ENCODE data around the gene SORD. TPM values are rescaled to one million over a fixed set of nuclear protein-coding genes. Genes with fewer than 3 reads are reported as not detected.
"Not testable (repeated sequence)": the region's sequence is repeated elsewhere in the genome, so short reads cannot be mapped to it uniquely, and the experiment has no call there.

SORD gene
- 3.6 and 11.9 TPM in 2 replicates for total RNA-seq

- peak; percentile 84 for DNase-seq
Observed at GRCh38 chr15:45022871-45023658, at the start of gene SORD. Gene SORD, plus strand, starts transcription at chr15:45023195. Its CDS starts 89 bp downstream, at chr15:45023284.

DNA sequence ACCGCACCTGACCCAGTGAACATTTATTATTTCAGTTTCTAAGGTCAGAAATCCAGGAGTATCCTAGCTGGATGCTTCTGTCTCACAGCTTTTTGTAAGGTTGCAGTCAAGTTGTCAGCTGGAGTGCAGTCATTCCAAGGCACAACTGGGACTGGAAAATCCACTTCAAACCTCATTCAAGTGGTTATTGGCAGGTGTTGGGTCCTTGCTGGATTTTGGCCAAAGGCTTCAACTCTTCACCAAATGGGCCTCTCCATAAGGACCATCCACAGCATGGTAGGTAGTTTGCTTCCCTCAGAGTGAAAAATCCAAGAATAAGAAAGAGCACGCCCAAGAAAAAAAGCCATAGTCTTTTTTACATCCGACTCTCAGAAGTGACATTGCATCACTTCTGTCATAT is 46.8 kb upstream of the SORD start:
- not testable (repeated sequence) for DNase-seq

GRCh38 chr15:44977781-44978180 is 45.2 kb upstream of the SORD start:
- DNase-seq = not testable (repeated sequence)

DNA sequence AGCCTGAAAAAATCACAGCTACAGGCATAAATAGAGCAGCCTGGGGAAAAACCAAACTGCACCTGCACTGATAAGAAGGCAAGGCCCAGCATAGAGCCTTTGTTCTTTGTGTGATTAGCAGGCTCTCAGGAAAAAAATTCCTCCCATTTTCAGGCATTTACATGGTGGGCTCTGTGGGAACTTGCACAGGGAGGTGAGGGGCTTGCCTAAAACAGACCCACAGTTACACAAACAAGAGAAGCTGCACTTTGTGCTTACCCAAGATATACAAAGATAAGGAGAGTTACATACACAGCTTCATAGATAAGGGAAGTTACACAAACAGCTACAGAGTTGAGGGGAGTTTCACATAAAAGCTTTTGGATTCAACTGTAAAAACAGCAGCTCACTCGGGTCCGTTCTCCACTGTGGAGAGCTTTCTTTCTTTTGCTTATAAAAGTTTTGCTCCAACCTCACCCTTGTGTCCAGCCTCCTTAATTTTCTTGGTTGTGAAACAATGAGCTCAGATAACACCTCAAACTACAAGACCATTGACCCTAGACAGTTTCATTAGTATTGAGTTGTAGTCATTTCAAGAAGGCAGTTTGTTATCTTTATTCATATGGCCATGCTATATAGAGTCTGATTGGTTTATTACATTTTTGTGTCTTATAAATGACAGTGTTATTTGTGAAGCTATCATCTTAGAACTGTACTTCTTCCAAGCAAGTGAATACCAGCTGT is 43.2 kb upstream of the SORD start:
- not testable (repeated sequence) for DNase-seq

GRCh38 chr15:44984144-44984543 is 38.9 kb upstream of the SORD start:
- not testable (repeated sequence) for DNase-seq

DNA sequence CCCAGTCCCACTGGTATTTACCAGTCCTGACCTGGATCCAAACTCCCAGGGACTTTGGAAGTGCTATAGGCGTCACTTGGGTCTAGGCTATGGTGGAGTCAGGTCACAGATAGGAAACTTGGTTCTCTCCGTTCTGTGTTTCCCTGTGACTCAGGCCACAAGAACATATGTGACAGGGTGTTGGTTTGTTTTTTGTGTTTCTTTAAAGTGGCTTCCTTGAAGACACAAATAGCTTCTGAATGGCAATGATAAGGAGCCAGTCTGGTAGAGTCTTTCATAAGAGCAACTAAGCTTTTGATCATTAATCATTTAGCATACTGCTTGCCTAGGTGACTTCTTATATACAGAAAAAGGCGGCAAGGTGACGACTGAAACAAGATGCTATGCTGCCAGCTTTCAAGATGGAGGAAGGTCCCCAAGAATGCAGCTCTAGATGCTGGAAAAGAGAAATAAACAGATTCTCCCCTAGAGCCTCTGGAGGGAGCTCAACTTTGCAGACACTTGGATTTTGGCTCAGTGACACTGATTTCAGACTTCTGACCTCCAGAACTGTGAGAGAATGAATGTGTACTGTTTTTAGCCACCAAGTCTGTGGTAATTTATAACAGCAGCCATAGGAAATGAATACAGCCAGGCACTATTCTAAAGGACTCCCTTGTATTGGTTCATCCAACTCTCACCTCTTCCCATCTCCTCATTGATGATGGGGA is 36.5 kb upstream of the SORD start:
- DNase-seq = not testable (repeated sequence)

DNA sequence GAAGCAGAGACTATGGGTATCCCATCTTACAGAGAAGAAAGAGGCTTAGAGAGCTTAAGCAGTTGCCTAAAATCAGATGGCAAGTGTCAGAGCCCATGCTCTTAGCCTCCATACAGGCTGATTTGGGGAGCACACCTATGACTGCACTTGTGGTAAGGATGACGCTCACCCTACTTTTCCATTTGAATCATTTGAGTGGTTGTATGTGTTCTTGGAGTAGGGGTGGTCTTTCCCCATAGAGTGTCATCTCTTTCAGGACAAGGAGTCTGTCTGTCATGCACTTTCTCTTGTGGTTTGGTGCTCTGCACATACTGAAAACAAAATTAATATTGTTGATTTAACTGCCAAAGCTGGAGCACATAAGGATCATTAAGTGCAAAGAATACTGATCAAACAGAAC is 35.3 kb upstream of the SORD start:
- not testable (repeated sequence) for DNase-seq

- not testable (repeated sequence) for DNase-seq
Observed at GRCh38 chr15:44988184-44988869, 34.7 kb upstream of the SORD start.

- DNase-seq = not testable (repeated sequence)
Observed at GRCh38 chr15:44988870-44989219, 34.1 kb upstream of the SORD start.

DNA sequence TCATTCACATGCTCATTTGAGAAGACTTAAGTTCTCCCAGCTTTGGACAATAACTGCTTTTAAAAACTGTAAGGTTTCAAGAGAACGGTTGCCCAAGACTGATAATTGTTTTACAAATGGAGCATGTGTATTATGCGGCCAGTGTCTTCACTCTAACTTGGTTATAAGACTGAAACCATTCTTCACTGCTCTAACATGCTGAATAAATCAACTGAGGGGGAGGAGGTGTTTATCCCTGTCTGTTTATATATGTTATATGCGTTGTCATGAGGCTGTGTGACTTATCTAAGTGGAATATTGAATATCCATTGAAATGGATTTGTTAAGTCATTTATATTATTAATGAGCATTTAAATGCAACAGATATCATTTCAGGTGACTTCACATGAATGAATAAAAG is 25.4 kb upstream of the SORD start:
- DNase-seq = not testable (repeated sequence)

GRCh38 chr15:44999105-44999504 is 23.9 kb upstream of the SORD start:
- DNase-seq = no peak

DNA sequence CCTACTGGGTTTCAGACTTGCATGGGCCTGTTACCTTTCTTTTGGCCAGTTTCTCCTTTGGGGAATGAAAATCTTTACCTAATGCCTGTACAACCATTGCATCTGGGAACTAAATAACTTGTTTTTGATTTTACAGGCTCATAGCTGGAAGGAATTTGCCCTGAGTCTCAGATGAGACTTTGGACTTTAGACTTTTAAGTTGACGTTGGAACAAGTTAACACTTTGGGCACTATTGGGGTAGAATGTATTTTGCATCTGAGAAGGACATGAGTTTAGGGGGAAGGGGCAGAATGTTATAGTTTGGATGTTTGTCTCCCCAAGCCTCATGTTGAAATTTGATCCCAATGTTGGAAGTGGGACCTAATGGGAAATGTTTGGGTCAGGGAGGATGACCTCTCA is 21.8 kb upstream of the SORD start:
- DNase-seq = not testable (repeated sequence)

DNA sequence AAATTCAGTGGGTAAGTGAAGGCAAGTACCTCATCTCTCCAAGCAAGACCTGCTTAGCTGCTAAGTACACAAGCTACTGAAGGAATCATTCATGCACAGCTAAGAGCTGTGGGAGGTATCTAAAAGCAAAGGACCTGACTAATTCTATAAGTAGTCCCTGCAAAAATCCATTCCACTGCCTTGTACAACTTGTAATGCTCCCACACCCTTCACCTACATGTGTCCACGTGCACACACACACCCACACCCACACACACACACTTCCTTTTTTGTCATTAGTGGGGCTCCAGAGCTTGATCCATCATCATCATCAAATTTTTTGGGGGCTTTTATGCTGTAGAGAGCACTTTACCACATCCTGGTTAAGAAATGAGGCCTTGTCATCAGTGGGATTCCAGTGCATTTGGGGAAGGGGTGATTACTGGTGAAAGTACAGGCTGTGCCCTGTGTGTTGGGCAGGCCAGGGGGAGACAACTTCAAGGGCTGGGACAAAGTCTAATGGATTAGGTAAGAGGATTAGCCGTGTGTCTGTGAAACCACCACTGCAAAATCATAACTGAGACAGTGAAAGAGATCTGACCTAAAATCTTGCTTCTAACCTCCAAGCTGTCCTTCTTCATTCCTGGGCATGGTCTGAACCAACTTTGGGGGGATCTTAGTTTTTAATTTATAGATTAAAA is 19.1 kb upstream of the SORD start:
- not testable (repeated sequence) for DNase-seq

GRCh38 chr15:45004590-45005175 is 18.3 kb upstream of the SORD start:
- not testable (repeated sequence) for DNase-seq

DNA sequence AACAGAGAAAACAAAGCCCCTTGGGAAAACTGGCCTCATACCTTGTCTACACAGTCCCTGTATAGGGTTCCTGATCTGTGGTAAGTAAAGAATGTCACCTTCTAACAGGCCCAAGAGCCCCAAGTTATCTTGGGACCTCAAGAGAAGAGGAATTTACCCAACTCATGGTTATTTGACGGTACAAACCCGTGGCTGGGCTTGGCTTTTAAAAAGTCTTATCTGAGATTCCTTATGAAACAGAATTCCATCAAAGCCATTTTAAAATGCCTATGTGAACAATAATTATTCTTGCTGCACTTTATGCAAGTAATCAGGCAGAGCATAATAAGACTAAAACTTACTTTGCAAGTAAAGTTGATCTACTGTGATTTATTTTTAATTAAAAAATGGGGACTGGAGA is 13.9 kb upstream of the SORD start:
- no peak for DNase-seq

GRCh38 chr15:45015114-45015513 is 7.9 kb upstream of the SORD start:
- DNase-seq = not testable (repeated sequence)

- not testable (repeated sequence) for DNase-seq
Observed at GRCh38 chr15:45020222-45020900, 2.6 kb upstream of the SORD start.

DNA sequence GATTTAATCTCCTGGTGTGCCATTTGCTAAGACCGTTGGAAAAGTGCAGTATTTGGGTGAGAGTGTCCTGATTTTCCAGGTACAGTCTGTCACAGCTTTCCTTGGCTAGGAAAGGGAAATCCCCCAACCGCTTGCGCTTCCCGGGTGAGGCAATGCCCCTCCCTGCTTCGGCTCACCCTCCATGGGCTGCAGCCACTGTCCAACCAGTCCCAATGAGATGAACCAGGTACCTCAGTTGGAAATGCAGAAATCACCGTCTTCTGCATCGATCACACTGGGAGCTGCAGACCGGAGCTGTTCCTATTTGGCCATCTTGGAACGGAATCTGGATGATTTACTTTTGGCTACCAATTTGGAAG is 2.1 kb upstream of the SORD start:
- DNase-seq = not testable (repeated sequence)

DNA sequence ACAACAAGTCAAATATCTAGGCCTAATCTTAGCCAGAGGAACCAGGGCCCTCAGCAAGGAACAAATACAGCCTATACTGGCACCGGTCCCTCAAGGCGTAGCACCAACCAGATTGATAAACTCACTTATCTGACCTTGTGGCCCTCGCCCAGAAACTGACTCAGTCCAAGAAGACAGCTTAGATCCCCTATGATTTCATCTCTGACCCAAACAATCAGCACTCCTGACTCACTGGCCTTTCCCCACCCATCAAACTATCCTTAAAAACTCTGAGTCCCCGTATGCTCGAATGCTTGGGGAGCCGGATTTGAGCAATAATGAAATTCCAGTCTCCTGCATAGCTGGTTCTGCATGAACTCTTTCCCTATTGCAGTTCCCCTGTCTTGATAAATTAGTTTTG is 1.6 kb upstream of the SORD start:
- no peak for DNase-seq

DNA sequence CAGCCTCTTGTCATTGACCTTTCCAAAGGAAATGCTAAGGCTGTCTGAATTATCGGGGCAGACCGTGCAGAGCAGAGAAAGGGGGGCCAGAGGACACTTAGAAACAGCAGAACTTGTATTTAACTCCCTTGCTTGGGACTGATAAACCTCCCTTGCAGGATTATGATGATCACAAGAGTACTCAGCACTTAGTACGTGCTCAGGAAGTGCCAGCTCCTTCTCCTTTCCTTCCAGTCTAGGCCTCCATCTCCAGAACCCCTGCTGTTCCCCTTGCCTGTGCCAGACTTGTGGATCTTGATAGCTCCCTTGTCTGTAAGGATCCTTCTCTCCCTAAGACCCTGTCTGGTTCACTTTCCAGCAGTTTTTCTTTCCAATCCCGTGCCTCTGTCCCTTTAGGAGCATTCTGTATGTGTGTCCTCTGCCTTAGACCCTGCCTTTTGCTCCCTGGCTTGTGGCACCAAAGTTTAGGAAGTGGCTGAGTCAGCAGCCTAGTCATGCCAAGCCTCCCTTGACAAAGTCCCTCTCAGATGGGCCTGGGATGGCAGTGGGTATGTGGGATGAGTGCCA is 747 bp downstream of the SORD start:
- DNase-seq = peak; percentile 10

DNA sequence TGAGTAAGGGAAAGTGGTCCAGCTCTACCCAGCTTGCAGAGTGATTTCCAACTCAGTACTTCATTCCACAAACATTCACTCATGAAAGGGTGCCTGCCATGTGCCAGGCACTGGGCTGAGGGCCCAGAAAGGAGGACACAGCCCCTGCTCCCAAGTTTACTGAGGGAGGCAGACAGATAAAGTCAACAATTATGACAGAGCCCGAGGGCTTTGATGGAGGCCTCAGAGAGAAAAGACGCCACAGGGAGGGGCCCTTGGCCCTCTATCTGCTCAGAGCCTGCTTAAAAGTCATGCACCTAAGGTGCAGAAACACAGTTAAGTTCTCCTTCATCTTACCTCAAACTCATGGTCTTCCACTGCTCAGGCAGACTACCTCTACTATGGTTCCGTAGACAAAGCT is 1.7 kb downstream of the SORD start:
- DNase-seq = not testable (repeated sequence)
